ENCODE measurements around the gene MAP1LC3A.

MAP1LC3A gene

DNA sequence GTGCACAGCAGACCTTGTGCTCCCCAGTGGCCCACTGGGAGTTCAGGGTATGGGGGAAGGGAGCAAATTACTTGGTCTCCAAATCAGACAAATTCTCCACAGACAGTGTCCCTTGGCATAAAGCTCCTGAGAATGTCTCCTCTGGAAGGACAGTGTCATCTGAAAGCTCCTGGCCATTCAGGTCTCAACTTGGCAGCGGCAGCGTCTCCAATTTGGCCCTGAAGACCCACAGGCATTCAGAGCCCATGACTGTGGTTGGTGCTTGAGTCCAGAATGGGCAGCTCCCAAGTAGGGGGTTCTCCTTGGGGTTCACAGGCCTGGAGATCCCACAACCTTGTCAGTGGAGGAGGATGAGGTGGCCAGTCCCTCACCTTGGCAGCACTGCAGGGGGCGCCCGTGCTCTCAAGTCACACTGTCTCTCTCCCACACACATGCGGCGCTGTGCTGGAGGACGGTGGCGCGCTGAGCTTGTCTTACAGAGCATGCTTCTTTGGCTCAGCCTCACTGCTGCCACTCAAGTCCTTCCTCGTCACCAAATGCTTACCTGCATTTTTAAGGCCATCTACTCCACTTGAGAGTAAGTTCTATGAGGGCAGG lies 21.6 kb upstream of the MAP1LC3A start:
- no peaks in the 10 kb centered on the region for H3K27me3 ChIP-seq (replicated peaks; ENCODE audit: insufficient read depth, low read length)
- no peaks in the 10 kb centered on the region; the same call in 1 of the 2 replicates for H4K20me1 ChIP-seq (ENCODE audit: insufficient read depth, low read length)
- H3K4me3 ChIP-seq (ENCODE audit: low read length), result no peak overlapping the region
- H3K4me1 ChIP-seq (ENCODE audit: low read length), result no peaks in the 10 kb centered on the region
- no peaks in the 10 kb centered on the region for H3F3A ChIP-seq (ENCODE audit: insufficient read depth, low read length)
- no peak for TF ChIP-seq EZH2phosphoT487 (IDR thresholded peaks at IDR 0.05; ENCODE audit: low read length)
- TF ChIP-seq, protein P1, sequence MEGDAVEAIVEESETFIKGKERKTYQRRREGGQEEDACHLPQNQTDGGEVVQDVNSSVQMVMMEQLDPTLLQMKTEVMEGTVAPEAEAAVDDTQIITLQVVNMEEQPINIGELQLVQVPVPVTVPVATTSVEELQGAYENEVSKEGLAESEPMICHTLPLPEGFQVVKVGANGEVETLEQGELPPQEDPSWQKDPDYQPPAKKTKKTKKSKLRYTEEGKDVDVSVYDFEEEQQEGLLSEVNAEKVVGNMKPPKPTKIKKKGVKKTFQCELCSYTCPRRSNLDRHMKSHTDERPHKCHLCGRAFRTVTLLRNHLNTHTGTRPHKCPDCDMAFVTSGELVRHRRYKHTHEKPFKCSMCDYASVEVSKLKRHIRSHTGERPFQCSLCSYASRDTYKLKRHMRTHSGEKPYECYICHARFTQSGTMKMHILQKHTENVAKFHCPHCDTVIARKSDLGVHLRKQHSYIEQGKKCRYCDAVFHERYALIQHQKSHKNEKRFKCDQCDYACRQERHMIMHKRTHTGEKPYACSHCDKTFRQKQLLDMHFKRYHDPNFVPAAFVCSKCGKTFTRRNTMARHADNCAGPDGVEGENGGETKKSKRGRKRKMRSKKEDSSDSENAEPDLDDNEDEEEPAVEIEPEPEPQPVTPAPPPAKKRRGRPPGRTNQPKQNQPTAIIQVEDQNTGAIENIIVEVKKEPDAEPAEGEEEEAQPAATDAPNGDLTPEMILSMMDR (IDR thresholded peaks at IDR 0.05; ENCODE audit: low read length), result peak; percentile 42
- H3K79me2 ChIP-seq (ENCODE audit: low read length), result peaks cover 11% of the 10 kb centered on the region
- H2AFZ ChIP-seq (ENCODE audit: low read length), result no peak overlapping the region
- no peaks in the 10 kb centered on the region; the same call in 1 of the 2 replicates for H3K36me3 ChIP-seq (replicated peaks; ENCODE audit: insufficient read depth, low read length)
- H3K27ac ChIP-seq (ENCODE audit: low read length), result no peak overlapping the region
- DNase-seq, result peak; percentile 18
- H3K9me2 ChIP-seq (replicated peaks; ENCODE audit: insufficient read depth, low read length), result no peaks in the 10 kb centered on the region
- no peak overlapping the region for H3K4me2 ChIP-seq (ENCODE audit: low read depth, low read length)
- no peaks in the 10 kb centered on the region for H3K9me3 ChIP-seq (replicated peaks; ENCODE audit: insufficient read depth, low read length)
- H3K9ac ChIP-seq (ENCODE audit: low read length), result no peak overlapping the region

DNA sequence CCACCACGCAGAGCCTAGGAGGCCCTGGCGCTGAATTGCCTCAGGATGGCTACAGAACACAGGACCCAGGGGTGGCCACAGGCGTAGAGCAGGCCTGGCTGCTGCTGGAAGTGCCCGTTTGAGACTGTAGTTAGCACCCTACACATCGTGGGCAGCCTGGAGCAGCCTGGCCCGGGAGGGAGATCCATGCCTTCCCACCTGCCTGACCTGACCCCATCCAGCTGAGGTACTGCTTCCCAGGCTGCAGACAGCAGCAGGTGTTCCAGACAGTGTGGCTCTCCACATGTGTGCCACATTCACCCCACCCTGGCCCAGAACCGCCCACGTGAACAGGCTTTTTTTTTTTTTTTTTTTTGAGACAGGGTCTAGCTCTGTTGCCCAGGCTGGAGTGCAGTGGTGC lies 20.9 kb upstream of the MAP1LC3A start:
- H3K79me2 ChIP-seq (ENCODE audit: low read length), result peaks cover 4% of the 10 kb centered on the region
- H4K20me1 ChIP-seq (ENCODE audit: insufficient read depth, low read length), result no peaks in the 10 kb centered on the region; the same call in 1 of the 2 replicates
- H3K36me3 ChIP-seq (replicated peaks; ENCODE audit: insufficient read depth, low read length), result no peaks in the 10 kb centered on the region; the same call in 1 of the 2 replicates
- no peaks in the 10 kb centered on the region for H3K4me1 ChIP-seq (ENCODE audit: low read length)
- no peak for DNase-seq
- no peaks in the 10 kb centered on the region for H3F3A ChIP-seq (ENCODE audit: insufficient read depth, low read length)
- no peaks in the 10 kb centered on the region for H3K9me2 ChIP-seq (replicated peaks; ENCODE audit: insufficient read depth, low read length)
- H2AFZ ChIP-seq (ENCODE audit: low read length), result no peak overlapping the region
- H3K4me2 ChIP-seq (ENCODE audit: low read depth, low read length), result no peak overlapping the region
- H3K27ac ChIP-seq (ENCODE audit: low read length), result no peak overlapping the region
- no peaks in the 10 kb centered on the region for H3K9me3 ChIP-seq (replicated peaks; ENCODE audit: insufficient read depth, low read length)
- TF ChIP-seq, protein P1 (IDR thresholded peaks at IDR 0.05; ENCODE audit: low read length), result no peak
- TF ChIP-seq EZH2 (optimal IDR thresholded peaks at IDR 0.05; ENCODE audit: low read depth, low read length), result no peak
- TF ChIP-seq EZH2phosphoT487 (IDR thresholded peaks at IDR 0.05; ENCODE audit: low read length), result no peak
- H3K9ac ChIP-seq (ENCODE audit: low read length), result no peak overlapping the region
- H3K4me3 ChIP-seq (ENCODE audit: low read length), result no peak overlapping the region
- no peaks in the 10 kb centered on the region for H3K27me3 ChIP-seq (replicated peaks; ENCODE audit: insufficient read depth, low read length)

DNA sequence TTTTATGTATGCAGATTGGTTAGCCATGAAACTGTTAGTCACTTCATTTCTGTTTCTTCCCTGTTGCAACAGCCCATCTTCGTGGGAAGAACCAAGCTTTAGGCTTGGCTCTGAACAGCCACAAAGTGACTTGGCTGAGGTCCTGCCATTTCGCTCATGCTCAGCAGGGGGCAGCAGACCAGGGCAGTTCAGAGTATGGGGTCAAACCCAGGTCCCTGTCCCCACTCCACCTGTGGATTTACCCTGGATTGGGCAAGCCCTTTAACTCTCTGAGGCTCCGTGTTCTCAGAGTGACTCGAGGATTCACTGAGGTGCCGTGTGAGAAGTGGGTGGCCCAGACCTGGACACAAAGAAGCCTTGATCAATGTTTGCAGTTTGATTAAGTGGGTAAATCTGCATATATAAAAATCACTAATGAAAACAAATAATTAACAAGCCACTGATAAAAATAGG lies 19.8 kb upstream of the MAP1LC3A start:
- H3K4me2 ChIP-seq (ENCODE audit: low read depth, low read length), result no peak overlapping the region
- no peak overlapping the region for H3K27ac ChIP-seq (ENCODE audit: low read length)
- H4K20me1 ChIP-seq (ENCODE audit: insufficient read depth, low read length), result no peaks in the 10 kb centered on the region
- TF ChIP-seq, protein P1 (IDR thresholded peaks at IDR 0.05; ENCODE audit: low read length), result peak; percentile 83
- no peak for TF ChIP-seq EZH2 (optimal IDR thresholded peaks at IDR 0.05; ENCODE audit: low read depth, low read length)
- H3K79me2 ChIP-seq (ENCODE audit: low read length), result no peaks in the 10 kb centered on the region
- no peaks in the 10 kb centered on the region; the same call in 1 of the 2 replicates for H3K36me3 ChIP-seq (replicated peaks; ENCODE audit: insufficient read depth, low read length)
- no peaks in the 10 kb centered on the region for H3F3A ChIP-seq (ENCODE audit: insufficient read depth, low read length)
- H3K9me3 ChIP-seq (replicated peaks; ENCODE audit: insufficient read depth, low read length), result no peaks in the 10 kb centered on the region
- DNase-seq, result peak; percentile 34
- H3K9ac ChIP-seq (ENCODE audit: low read length), result no peak overlapping the region
- no peaks in the 10 kb centered on the region for H3K9me2 ChIP-seq (replicated peaks; ENCODE audit: insufficient read depth, low read length)
- no peak overlapping the region for H3K4me3 ChIP-seq (ENCODE audit: low read length)
- no peak overlapping the region for H2AFZ ChIP-seq (ENCODE audit: low read length)
- H3K4me1 ChIP-seq (ENCODE audit: low read length), result no peaks in the 10 kb centered on the region
- no peaks in the 10 kb centered on the region for H3K27me3 ChIP-seq (replicated peaks; ENCODE audit: insufficient read depth, low read length)
